ENCODE data around the gene ARIH2.

ARIH2 gene

DNA sequence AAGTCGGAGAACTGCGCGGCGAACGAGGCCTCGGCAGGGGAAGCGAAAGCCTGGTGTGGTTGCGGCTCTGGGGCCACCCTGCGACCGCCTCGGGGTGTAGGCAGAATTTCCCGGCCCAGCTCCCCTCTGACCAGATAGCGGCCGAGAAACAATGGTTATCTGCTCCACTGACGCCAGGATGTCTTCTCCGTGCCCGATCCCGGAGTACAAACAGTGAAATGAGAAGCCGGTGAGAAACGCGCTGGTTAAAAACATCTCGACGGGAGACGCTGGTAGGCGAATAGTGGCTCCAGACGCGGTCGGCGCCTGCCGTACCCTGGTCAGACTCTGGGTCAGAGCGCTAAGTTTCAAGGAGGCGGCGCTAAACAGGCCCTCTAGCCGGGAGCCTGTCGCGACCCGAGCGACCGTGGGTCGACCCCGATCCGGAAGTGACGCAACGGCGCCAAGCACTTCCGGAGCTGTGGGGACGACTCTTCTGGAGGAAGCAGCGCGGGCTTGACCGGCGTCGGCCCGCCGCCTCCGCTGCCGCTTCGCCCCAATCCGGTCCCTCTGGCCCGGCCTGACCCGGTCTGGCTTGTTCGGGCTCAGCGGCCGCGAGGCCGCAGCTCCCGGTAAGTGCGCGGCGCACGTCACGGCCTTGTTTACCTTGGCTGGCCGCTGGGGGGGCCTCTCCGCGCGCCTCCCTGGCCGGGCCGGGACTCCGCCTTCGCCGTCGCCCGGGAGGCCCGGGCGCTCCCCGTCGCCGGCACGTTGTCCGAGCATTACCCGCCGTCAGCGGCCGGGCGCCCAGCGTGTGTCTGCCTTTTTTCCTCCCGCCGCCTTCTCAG, at the start of gene ARIH2:
Gene ARIH2, plus strand, starts transcription at position 455 of the 827 bp plus-strand sequence. CDS start 8,717 bp downstream, outside the sequence.
- DNase-seq (ENCODE audit: extremely low read depth, low read depth): peak; percentile 78
- TF ChIP-seq, protein P1, sequence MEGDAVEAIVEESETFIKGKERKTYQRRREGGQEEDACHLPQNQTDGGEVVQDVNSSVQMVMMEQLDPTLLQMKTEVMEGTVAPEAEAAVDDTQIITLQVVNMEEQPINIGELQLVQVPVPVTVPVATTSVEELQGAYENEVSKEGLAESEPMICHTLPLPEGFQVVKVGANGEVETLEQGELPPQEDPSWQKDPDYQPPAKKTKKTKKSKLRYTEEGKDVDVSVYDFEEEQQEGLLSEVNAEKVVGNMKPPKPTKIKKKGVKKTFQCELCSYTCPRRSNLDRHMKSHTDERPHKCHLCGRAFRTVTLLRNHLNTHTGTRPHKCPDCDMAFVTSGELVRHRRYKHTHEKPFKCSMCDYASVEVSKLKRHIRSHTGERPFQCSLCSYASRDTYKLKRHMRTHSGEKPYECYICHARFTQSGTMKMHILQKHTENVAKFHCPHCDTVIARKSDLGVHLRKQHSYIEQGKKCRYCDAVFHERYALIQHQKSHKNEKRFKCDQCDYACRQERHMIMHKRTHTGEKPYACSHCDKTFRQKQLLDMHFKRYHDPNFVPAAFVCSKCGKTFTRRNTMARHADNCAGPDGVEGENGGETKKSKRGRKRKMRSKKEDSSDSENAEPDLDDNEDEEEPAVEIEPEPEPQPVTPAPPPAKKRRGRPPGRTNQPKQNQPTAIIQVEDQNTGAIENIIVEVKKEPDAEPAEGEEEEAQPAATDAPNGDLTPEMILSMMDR (IDR thresholded peaks at IDR 0.05; ENCODE audit: low read depth, low read length): no peak

DNA sequence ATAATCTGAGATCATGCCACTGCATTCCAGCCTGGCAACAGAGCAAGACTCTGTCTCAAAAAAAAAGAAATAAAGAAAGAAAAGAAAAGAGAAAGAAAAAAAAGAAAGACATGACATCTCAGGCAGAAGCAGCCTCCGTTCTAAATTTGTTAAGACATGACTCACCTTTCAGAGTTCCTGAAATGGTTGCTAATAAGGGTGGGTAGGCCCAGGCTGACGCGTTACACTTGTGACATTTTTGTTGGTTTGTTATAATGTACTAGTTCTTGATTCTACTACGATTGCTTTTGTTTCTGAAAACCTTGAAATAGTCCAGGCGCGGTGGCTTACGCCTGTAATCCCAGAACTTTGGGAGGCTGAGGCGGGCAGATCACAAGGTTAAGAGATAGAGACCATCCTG, 41.0 kb upstream of the ARIH2 start:
- no peak for DNase-seq (ENCODE audit: extremely low read depth, low read depth)
- TF ChIP-seq, protein P1 (IDR thresholded peaks at IDR 0.05; ENCODE audit: low read depth, low read length): no peak

DNA sequence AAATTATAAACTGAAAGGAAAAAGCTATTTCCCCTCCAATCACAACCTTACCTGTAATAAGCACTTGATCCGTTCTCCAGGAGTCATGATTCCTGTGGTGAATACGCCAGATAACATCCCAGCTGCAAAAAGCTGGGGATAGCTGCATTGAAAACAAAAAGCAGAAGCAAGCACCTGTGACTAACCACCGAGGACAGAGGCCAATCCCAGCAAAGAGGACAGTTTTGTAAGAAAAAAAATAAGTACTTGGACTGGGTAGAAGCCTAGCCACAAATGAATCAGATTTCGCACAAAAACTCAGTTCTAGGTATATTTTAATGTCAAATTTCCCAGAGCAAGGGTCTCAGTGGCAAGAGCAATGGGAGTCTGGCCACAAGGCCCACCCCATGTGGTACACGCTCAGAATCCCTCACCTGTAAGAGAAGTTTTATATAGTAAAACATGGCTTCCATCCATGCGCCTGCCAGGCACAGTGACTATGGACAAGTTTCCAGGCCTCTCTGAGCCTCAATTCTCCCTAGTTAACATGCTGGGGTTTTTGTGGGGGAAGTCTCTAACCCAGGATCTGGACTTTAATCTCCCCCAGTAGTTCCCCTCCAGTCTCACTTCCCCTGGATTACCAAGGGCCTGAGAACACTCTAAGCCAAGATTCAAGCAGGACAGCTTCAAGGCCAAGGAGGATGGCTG, 39.2 kb upstream of the ARIH2 start:
- TF ChIP-seq, protein P1 (IDR thresholded peaks at IDR 0.05; ENCODE audit: low read depth, low read length): no peak
- DNase-seq (ENCODE audit: extremely low read depth, low read depth): no peak

DNA sequence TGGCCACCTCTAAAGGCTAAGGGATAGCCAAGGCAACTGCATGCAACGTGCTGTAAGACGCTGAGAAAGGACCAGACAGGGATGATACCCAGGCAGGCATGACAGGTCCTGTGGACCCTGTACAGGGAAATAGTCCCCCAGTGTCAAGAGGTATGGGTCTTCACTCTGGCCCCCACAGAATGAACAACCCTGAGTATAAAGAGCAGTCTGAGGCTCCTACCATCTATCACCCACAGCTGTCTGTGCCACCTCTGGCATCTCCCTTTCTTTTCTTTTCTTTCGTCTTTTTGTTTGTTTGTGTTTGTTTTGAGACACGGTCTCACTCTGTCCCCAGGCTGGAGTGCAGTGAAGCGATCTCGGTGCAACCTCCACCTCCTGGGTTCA, 38.7 kb upstream of the ARIH2 start:
- TF ChIP-seq, protein P1 (IDR thresholded peaks at IDR 0.05; ENCODE audit: low read depth, low read length): no peak
- DNase-seq (ENCODE audit: extremely low read depth, low read depth): no peak

DNA sequence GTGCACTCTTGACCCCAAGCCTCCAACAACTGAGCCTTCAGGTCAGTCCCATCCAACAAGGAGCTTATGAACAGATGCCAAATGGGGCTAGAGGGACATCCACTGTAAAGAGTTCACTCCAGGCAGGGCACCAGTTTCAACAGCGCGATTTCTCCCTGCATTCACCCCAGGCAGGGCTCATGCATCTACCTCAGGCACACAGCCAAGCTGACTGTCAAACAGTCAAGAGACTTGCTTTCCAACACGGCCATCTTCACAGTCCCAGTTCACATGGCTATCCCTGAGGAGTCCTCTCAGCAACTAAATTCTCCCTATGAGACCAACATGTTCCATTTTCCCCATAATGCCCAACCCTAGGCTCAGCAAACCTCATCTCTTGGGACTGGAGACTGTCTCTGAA, 37.6 kb upstream of the ARIH2 start:
- no peak for DNase-seq (ENCODE audit: extremely low read depth, low read depth)
- TF ChIP-seq, protein P1 (IDR thresholded peaks at IDR 0.05; ENCODE audit: low read depth, low read length): no peak

DNA sequence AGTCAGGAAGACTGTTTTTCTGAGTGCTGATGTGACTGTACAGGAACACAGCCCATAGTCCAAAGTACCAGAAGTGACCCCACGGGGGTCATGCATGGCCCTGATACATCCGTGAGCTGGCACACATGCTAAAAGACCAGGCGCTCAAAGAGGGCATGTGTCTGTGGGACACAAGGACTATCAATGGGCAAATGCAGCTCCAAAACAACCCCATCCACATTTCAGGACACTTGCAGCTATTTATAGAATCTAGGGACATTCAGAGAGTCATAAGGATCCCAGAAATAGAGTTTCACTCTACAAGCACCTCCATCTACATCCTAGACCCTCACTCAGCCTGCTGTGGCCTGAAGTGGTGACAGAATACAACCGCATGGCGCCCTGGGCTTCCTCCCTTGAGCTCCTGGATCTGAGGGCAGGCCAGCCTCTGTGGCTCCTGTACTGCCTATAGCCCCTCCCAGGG, 37.0 kb upstream of the ARIH2 start:
- TF ChIP-seq, protein P1 (IDR thresholded peaks at IDR 0.05; ENCODE audit: low read depth, low read length): no peak
- no peak for DNase-seq (ENCODE audit: extremely low read depth, low read depth)

DNA sequence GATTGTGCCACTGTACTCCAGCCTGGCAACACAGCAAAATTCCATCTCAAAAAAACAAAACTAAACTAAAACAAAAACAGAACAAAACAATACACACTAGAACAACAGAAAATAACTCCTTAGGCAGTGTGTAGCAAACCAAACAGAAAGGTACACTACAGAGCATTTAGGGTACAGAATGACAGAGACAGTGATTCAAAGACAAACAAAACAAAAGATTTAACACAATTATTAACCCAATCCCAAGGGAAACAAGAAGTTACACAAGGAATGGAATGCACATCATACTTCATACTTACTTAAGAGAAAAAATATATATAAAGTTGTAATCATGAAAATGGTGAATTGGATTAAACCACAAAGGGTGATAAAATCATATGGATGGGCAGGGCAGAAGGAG, 32.9 kb upstream of the ARIH2 start:
- TF ChIP-seq, protein P1 (IDR thresholded peaks at IDR 0.05; ENCODE audit: low read depth, low read length): no peak
- no peak for DNase-seq (ENCODE audit: extremely low read depth, low read depth)
